IMR-90 (cell line): Measurements from ENCODE around the gene MYO9B. TPM values are rescaled to one million over a fixed set of nuclear protein-coding genes. Genes with fewer than 3 reads are reported as not detected.

Source experiments
- ATAC-seq: fragments of 200-7000 bp; cut with Tn5 transposase; 2 replicates; pipeline ENCODE4 v1.9.1; 2020; ENCODE audit warnings: low read depth, mild to moderate bottlenecking, moderate library complexity
- BruUV-seq: library from RNA; stranded (reverse); fragments of 400-500 nt; replicated peaks from 2 replicates; lab custom pipeline; 2021; lab: Mats Ljungman, UMichigan
- CTCF ChIA-PET: fragments of 300-600 bp; formaldehyde crosslinking; extraction: SDS; loops from one replicate; lab custom pipeline; 2021; ENCODE audit warnings: antibody characterized with exemption; lab: Yijun Ruan, JAX
- POLR2A ChIA-PET: fragments of 300-600 bp; sonication (Branson Sonifier 250); formaldehyde crosslinking; loops from one replicate; lab custom pipeline; 2022; ENCODE audit warnings: antibody characterized with exemption; ENCODE audit not compliant: unreplicated experiment; lab: Charles Lee
- DNase-seq: peaks from one replicate; pipeline ENCODE4 v3.0.0; 2013
- H2AFZ ChIP-seq: replicated peaks from 2 replicates; pipeline ENCODE3; 2013; ENCODE audit warnings: low read length, mild to moderate bottlenecking; ENCODE audit not compliant: poor library complexity
- H2AK5ac ChIP-seq: 2 replicates; pipeline ENCODE4 v1.6.1; 2013; ENCODE audit warnings: low read depth, low read length, inconsistent platforms
- H2AK9ac ChIP-seq: replicated peaks from 2 replicates; pipeline ENCODE3; 2013; ENCODE audit warnings: mild to moderate bottlenecking, low read depth, low read length, moderate library complexity; ENCODE audit not compliant: poor library complexity
- H2BK120ac ChIP-seq: 2 replicates; pipeline ENCODE4 v1.6.1; 2013; ENCODE audit warnings: low read depth, low read length, inconsistent platforms
- H2BK15ac ChIP-seq: 3 replicates; pipeline ENCODE4 v1.6.1; 2013; ENCODE audit warnings: low read depth, low read length, inconsistent platforms
- H2BK20ac ChIP-seq: 2 replicates; pipeline ENCODE4 v1.6.1; 2013; ENCODE audit warnings: low read depth, mild to moderate bottlenecking, inconsistent platforms, low read length, moderate library complexity
- H2BK5ac ChIP-seq: 2 replicates; pipeline ENCODE4 v1.6.1; 2013; ENCODE audit warnings: mild to moderate bottlenecking, low read depth, low read length, inconsistent platforms; ENCODE audit not compliant: poor library complexity, severe bottlenecking
- H3K14ac ChIP-seq: replicated peaks from 2 replicates; pipeline ENCODE4 v1.6.1; 2013; ENCODE audit warnings: low read depth, low read length, inconsistent platforms
- H3K18ac ChIP-seq: 2 replicates; pipeline ENCODE4 v1.6.1; 2013; ENCODE audit warnings: low read depth, low read length, control low read depth
- H3K23ac ChIP-seq: 2 replicates; pipeline ENCODE4 v1.6.1; 2013; ENCODE audit warnings: low read depth, low read length, inconsistent platforms
- H3K27ac ChIP-seq: 2 replicates; pipeline ENCODE4 v1.5.1; 2013; ENCODE audit warnings: mild to moderate bottlenecking, control low read depth, low read length; ENCODE audit not compliant: insufficient read depth
- H3K27me3 ChIP-seq: 2 replicates; pipeline ENCODE4 v1.6.1; 2013; ENCODE audit warnings: low read length; ENCODE audit not compliant: control insufficient read depth, insufficient read depth
- H3K36me3 ChIP-seq: 2 replicates; pipeline ENCODE4 v1.6.1; 2013; ENCODE audit warnings: low read length, mixed read lengths; ENCODE audit not compliant: control insufficient read depth, insufficient read depth
- H3K4ac ChIP-seq: 2 replicates; pipeline ENCODE4 v1.6.1; 2013; ENCODE audit warnings: low read depth, low read length, inconsistent platforms
- H3K4me1 ChIP-seq: 2 replicates; pipeline ENCODE4 v1.6.1; 2013; ENCODE audit warnings: low read length, mixed read lengths; ENCODE audit not compliant: control insufficient read depth, insufficient read depth
- H3K4me2 ChIP-seq: 2 replicates; pipeline ENCODE4 v1.6.1; 2013; ENCODE audit warnings: low read depth, mild to moderate bottlenecking, control low read depth, low read length, moderate library complexity
- H3K4me3 ChIP-seq: 2 replicates; pipeline ENCODE4 v1.5.1; 2013; ENCODE audit warnings: low read depth, mild to moderate bottlenecking, control low read depth, low read length, moderate library complexity; ENCODE audit not compliant: insufficient read depth
- H3K56ac ChIP-seq: 2 replicates; pipeline ENCODE4 v1.6.1; 2013; ENCODE audit warnings: low read length, inconsistent platforms; ENCODE audit not compliant: insufficient read depth; ENCODE audit errors: extremely low read depth
- H3K79me1 ChIP-seq, 2 experiments: 2 replicates each; pipeline ENCODE4 v1.6.1; 2013; ENCODE audit warnings: low read length in 2 of 2, inconsistent platforms in 1 of 2, low read depth in 1 of 2
- H3K9ac ChIP-seq: 2 replicates; pipeline ENCODE4 v1.6.1; 2013; ENCODE audit warnings: low read depth, low read length, control low read depth
- H3K9me1 ChIP-seq: 2 replicates; pipeline ENCODE4 v1.6.1; 2013; ENCODE audit warnings: low read length, inconsistent platforms; ENCODE audit not compliant: insufficient read depth
- H3K9me3 ChIP-seq: 2 replicates; pipeline ENCODE4 v1.6.1; 2013; ENCODE audit warnings: low read length; ENCODE audit not compliant: control insufficient read depth, insufficient read depth
- H4K20me1 ChIP-seq: 2 replicates; pipeline ENCODE4 v1.6.1; 2013; ENCODE audit warnings: low read length, inconsistent platforms; ENCODE audit not compliant: insufficient read depth
- H4K5ac ChIP-seq: 2 replicates; pipeline ENCODE4 v1.6.1; 2013; ENCODE audit warnings: mild to moderate bottlenecking, low read depth, low read length, control low read depth
- H4K8ac ChIP-seq, 2 experiments: 2 replicates each; pipeline ENCODE4 v1.6.1; 2013; ENCODE audit warnings: low read depth in 2 of 2, low read length in 2 of 2, control low read depth in 1 of 2, inconsistent platforms in 1 of 2
- H4K91ac ChIP-seq: 2 replicates; pipeline ENCODE4 v1.6.1; 2013; ENCODE audit warnings: low read depth, low read length, inconsistent platforms; ENCODE audit not compliant: insufficient read depth
- BHLHE40 ChIP-seq: fragments of 150-350 bp; IDR thresholded peaks from 2 replicates; pipeline ENCODE4 v1.6.1; 2016; ENCODE audit warnings: mild to moderate bottlenecking, low read depth, low read length
- CEBPB ChIP-seq: IDR thresholded peaks from 2 replicates; pipeline ENCODE4 v1.6.1; 2012; ENCODE audit warnings: low read depth, low read length, improper control_type of control experiment
- CTCF ChIP-seq: conservative IDR thresholded peaks from 2 replicates; pipeline ENCODE4 v1.5.1; 2012; ENCODE audit warnings: mild to moderate bottlenecking, low read depth, low read length, improper control_type of control experiment
- ELK1 ChIP-seq: fragments of 150-350 bp; IDR thresholded peaks from 2 replicates; pipeline ENCODE4 v1.6.1; 2016; ENCODE audit warnings: low read depth, mild to moderate bottlenecking, low read length, moderate library complexity, borderline replicate concordance
- FOS ChIP-seq: fragments of 150-350 bp; IDR thresholded peaks from 2 replicates; pipeline ENCODE4 v1.6.1; 2016; ENCODE audit warnings: low read depth, low read length
- MAFK ChIP-seq: IDR thresholded peaks from 2 replicates; pipeline ENCODE4 v1.6.1; 2012; ENCODE audit warnings: low read depth, low read length, improper control_type of control experiment
- MXI1 ChIP-seq: IDR thresholded peaks from 2 replicates; pipeline ENCODE4 v1.6.1; 2012; ENCODE audit warnings: low read depth, mild to moderate bottlenecking, low read length, moderate library complexity, borderline replicate concordance
- NFE2L2 ChIP-seq: fragments of 150-350 bp; IDR thresholded peaks from 2 replicates; pipeline ENCODE4 v1.6.1; 2016; ENCODE audit warnings: low read depth, mild to moderate bottlenecking, low read length
- POLR2A ChIP-seq: IDR thresholded peaks from 2 replicates; pipeline ENCODE4 v1.6.1; 2012; ENCODE audit warnings: mild to moderate bottlenecking, low read depth, low read length
- RAD21 ChIP-seq: IDR thresholded peaks from 2 replicates; pipeline ENCODE4 v1.6.1; 2012; ENCODE audit warnings: low read length, improper control_type of control experiment
- RCOR1 ChIP-seq: IDR thresholded peaks from 2 replicates; pipeline ENCODE4 v1.6.1; 2012; ENCODE audit warnings: mild to moderate bottlenecking, low read length, improper control_type of control experiment; ENCODE audit not compliant: insufficient replicate concordance
- RFX5 ChIP-seq: IDR thresholded peaks from 2 replicates; pipeline ENCODE4 v1.8.0; 2012; ENCODE audit warnings: low read depth, mild to moderate bottlenecking, low read length, moderate library complexity
- WGBS, 2 experiments: methylation state at CpG; one replicate each; pipeline versions ENCODE4 v1.1.5 to v1.1.7; 2013; ENCODE audit warnings: missing lambda C conversion rate in 2 of 2; ENCODE audit not compliant: insufficient read length in 1 of 2; ENCODE audit errors: extremely low coverage in 2 of 2; 5-methylcytosine and 5-hydroxymethylcytosine counted together
- dilution Hi-C: fragments of 300-500 bp; cut with HindIII; formaldehyde crosslinking; loops from one replicate; pipeline ENCODE4 v1.14.3; 2018; ENCODE audit warnings: low sequenced_read_pairs; ENCODE audit not compliant: unreplicated experiment
- in situ Hi-C: fragments of 300-500 bp; cut with MboI; formaldehyde crosslinking; loops from 3 replicates; pipeline ENCODE4 v1.14.3; 2019; ENCODE audit warnings: low sequenced_read_pairs, inconsistent platforms, mixed read lengths
- intact Hi-C: fragments of 100-400 bp; cut with micrococcal nuclease; formaldehyde crosslinking; loops from 2 replicates; pipeline ENCODE4 v1.10.0; 2022
- polyA plus RNA-seq, 3 experiments: library from polyadenylated mRNA; depleted of rRNA; stranded (reverse); fragments of >200 nt; gene quantifications; 2 replicates each; pipeline ENCODE4 v1.2.3, GENCODE V29; 2012; ENCODE audit warnings: low replicate concordance in 1 of 3
- total RNA-seq: library from RNA; depleted of rRNA; stranded (reverse); fragments of >200 nt; gene quantifications from 2 replicates; pipeline ENCODE4 v1.2.3, GENCODE V29; 2012

The MYO9B gene
- total and polyA plus RNA-seq, 2 of the 4 experiments (the other 2 are of a cell fraction) = 61.8 to 77.8 TPM

GRCh38 chr19:17210296-17210695 is 134.7 kb downstream of the MYO9B start:
- Histone ChIP-seq H3K27me3 (no peaks in the 10 kb centered on the region), H3K9me3 (no peaks in the 10 kb centered on the region), H2AK9ac (no peak overlapping the region), H3K56ac (no peak overlapping the region), H2AK5ac (no peak overlapping the region), H4K5ac (no peak overlapping the region), H2BK15ac (no peak overlapping the region), H3K27ac (no peak overlapping the region), H2AFZ (no peak overlapping the region), H4K91ac (no peak overlapping the region), H4K8ac (no peak overlapping the region), H3K79me1 (peaks cover 6 to 29% of the 10 kb centered on the region in 2 experiments; a peak in 2 of 4 replicates), H3K9me1 (peaks cover 8% of the 10 kb centered on the region), H3K14ac (no peak overlapping the region), H3K18ac (no peak overlapping the region), H3K4me3 (no peak overlapping the region), H3K23ac (no peak overlapping the region), H3K9ac (no peak overlapping the region), H3K4me2 (no peak overlapping the region), H4K20me1 (peaks cover 7% of the 10 kb centered on the region; the same call in 1 of the 2 replicates), H3K36me3 (peaks cover 64% of the 10 kb centered on the region), H2BK120ac (no peak overlapping the region), H2BK5ac (no peak overlapping the region), H3K4ac (no peak overlapping the region), H2BK20ac (no peak overlapping the region), H3K4me1 (peaks cover 5% of the 10 kb centered on the region; the same call in 1 of the 2 replicates)
- ATAC-seq = no peak
- ChIA-PET CTCF (no interaction called here), POLR2A (no interaction called here)
- no TSS peak for BruUV-seq
- peak; percentile 16 for DNase-seq
- WGBS, 2 experiments = 81% methylated on average over 6 of the region's 14 CpGs; no CpG with 5 or more reads in 1 of the 2 experiments
- dilution Hi-C loops (no loop called here), intact Hi-C loops (no loop called here), in situ Hi-C loops (no loop called here)
- TF ChIP-seq RCOR1 (no peak), MXI1 (no peak), MAFK (no peak), FOS (no peak), BHLHE40 (no peak), ELK1 (no peak), CEBPB (no peak), RFX5 (no peak), POLR2A (no peak), NFE2L2 (no peak), RAD21 (no peak), CTCF (no peak)
